ENCODE data around the gene HDAC4. TPM values are rescaled to one million over a fixed set of nuclear protein-coding genes. Genes with fewer than 3 reads are reported as not detected.

HDAC4 gene
- total RNA-seq, 4 donors from 2014 or later: 68.0 to 123 (median 86.5) TPM

DNA sequence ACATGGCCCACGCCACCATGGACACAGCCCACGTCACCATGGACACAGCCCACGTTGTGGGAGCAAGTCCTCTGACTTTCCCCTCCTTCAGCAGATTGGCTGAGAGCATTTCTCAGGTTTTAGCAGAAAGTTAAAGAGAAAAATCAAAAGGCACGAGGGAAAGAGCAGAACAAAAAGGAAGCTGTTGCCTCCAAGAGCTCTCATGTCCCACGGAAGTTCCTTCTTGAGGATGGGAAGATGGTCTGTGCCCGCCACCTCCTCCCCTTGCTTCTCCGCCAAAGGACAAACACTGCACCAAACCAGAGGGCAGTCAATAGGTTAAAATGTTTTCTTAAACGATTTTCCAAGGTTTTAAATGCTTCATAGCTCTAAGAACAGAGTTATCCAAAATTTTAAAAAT, 148.4 kb downstream of the HDAC4 start:
- Histone ChIP-seq H3K36me3 (no peaks in the 10 kb centered on the region), H3K4me1 (peaks cover 0 to 64% (median 24%) of the 10 kb centered on the region in 4 donors), H3K9me3 (peaks cover 0 to 2% (median 0%) of the 10 kb centered on the region in 4 donors), H3K27me3 (no peaks in the 10 kb centered on the region), H3K27ac (peak overlapping the region in 2 of 4 donors; percentile 26 to 34), H3K4me3 (no peak overlapping the region)
- 66 to 67% methylated on average over 8 of the region's 8 CpGs for WGBS, 2 donors
- TF ChIP-seq POLR2A (IDR thresholded peaks at IDR 0.05): no peak
- TF ChIP-seq, protein P1, sequence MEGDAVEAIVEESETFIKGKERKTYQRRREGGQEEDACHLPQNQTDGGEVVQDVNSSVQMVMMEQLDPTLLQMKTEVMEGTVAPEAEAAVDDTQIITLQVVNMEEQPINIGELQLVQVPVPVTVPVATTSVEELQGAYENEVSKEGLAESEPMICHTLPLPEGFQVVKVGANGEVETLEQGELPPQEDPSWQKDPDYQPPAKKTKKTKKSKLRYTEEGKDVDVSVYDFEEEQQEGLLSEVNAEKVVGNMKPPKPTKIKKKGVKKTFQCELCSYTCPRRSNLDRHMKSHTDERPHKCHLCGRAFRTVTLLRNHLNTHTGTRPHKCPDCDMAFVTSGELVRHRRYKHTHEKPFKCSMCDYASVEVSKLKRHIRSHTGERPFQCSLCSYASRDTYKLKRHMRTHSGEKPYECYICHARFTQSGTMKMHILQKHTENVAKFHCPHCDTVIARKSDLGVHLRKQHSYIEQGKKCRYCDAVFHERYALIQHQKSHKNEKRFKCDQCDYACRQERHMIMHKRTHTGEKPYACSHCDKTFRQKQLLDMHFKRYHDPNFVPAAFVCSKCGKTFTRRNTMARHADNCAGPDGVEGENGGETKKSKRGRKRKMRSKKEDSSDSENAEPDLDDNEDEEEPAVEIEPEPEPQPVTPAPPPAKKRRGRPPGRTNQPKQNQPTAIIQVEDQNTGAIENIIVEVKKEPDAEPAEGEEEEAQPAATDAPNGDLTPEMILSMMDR (IDR thresholded peaks at IDR 0.05): no peak
- TF ChIP-seq EP300 (IDR thresholded peaks at IDR 0.05): no peak
- no peak for DNase-seq (ENCODE audit: low spot score in 2 of 2)

DNA sequence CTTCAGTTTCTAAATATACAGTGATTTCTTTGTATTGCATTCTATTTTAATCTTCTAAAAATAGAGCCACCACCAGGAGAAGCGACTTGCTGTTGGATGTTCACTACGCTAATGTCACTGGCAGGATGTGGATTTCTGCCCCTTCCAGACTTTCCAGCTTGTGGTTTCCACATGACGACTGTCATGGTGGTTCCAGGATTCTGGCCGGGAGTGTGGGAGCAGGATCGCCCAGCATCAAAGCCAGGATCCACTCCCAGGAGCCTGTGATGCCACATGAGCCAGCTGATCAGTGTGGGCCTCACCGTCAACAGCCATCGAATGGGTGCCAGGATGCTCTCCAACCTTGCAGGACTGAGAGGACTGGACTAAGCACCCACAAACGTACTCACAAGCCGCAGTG, 148.8 kb downstream of the HDAC4 start:
- TF ChIP-seq, protein P1 (IDR thresholded peaks at IDR 0.05): no peak
- no peak for TF ChIP-seq EP300 (IDR thresholded peaks at IDR 0.05)
- TF ChIP-seq POLR2A (IDR thresholded peaks at IDR 0.05): no peak
- peak overlapping the region in 2 of 4 donors; percentile 26 to 34 for H3K27ac ChIP-seq
- no peak for DNase-seq (ENCODE audit: low spot score in 2 of 2)
- H3K9me3 ChIP-seq: no peaks in the 10 kb centered on the region
- no peak overlapping the region for H3K4me3 ChIP-seq
- 68 to 69% methylated on average over 9 of the region's 9 CpGs for WGBS, 2 donors
- no peaks in the 10 kb centered on the region for H3K36me3 ChIP-seq
- no peaks in the 10 kb centered on the region for H3K27me3 ChIP-seq
- H3K4me1 ChIP-seq: peaks cover 0 to 62% (median 24%) of the 10 kb centered on the region in 4 donors

DNA sequence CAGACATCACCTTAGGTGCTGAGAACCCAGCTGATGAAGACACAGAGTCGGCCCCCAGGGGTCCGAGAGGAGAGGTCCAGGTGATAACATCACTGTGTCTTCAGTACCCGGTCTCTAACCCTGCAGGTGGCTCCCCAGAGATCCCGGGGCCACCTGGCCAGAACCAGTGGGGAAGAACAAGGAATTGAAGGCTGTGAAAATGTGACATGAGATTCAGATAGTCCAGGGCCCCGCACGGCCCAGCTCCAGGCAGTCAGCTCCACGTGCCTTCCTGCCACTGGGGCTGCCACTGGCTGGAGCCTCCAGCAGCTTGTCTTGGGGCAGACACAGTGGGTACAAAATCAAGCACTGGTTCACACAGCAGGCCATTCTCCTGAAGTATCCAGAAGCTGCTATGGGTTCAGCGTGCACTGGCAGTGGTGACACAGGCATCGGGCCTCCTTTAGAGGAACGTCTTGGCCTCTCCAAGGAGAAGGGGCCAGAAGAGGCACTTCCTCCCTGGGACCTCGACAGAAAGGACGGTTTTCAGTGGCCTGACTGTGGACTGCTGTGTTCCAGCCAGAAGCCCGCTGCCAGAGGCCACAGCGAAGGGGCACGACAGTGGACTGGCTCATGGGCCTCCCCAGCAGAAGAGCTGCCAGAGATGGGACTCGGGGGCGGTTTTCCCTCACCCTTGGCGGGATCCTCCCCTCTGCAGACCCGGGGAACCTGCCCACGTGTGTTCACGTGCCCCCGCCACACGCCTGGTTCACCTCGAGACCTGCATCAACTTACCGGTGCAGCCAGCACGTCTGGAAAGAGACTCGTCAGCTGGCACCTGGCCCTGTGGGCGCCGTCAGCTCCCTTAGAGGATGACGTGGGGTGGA, 150.4 kb downstream of the HDAC4 start:
- H3K36me3 ChIP-seq: no peaks in the 10 kb centered on the region
- TF ChIP-seq POLR2A (IDR thresholded peaks at IDR 0.05) (no peak), EP300 (IDR thresholded peaks at IDR 0.05) (no peak)
- TF ChIP-seq, protein P1 (IDR thresholded peaks at IDR 0.05): no peak
- 86% methylated on average over 23 to 27 of the region's 30 CpGs for WGBS, 2 donors
- H3K4me3 ChIP-seq: no peak overlapping the region
- no peaks in the 10 kb centered on the region for H3K9me3 ChIP-seq
- peaks cover 0 to 67% (median 26%) of the 10 kb centered on the region in 4 donors for H3K4me1 ChIP-seq
- H3K27ac ChIP-seq: no peak overlapping the region
- no peak for DNase-seq (ENCODE audit: low spot score in 2 of 2)
- H3K27me3 ChIP-seq: no peaks in the 10 kb centered on the region

DNA sequence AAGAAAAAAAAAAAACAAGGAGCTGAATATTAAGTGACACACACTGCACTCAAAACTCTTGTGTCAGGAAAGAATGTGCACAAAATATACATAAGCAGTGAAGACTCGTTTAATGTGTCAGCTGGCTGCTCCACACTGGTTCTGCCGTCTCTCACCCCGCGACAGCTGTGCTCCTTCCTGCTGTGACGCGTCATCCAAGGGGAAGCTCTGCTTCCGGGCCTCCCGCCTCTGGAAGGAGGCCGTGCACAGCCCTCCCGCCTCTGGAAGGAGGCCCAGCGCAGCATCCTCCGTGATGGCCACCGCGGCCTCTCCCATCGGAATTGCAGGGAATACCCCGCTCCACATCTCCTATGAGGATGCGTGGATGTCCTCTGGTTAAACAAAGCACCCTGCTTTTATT, 151.0 kb downstream of the HDAC4 start:
- H3K27ac ChIP-seq: no peak overlapping the region

DNA sequence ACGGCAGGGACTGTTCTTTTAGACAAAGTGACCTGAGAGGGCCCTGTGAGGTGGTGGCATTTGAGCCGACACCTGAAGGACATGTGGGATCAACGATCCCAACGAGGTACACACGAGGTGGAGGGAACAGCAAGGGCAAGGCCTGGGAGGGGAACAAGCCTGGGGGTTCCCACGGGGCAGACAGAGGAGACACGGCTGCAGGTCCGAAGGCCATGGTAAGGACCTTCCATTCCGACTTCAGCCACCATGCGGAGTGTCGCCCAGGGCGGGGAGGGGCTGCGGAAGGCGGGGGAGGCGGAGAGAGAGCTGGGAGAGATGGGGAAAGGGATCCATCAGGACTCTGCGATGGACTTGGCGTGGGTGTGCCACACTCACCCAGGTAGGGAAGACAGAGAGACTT, 151.8 kb downstream of the HDAC4 start:
- TF ChIP-seq, protein P1 (IDR thresholded peaks at IDR 0.05): no peak
- no peaks in the 10 kb centered on the region for H3K36me3 ChIP-seq
- no peaks in the 10 kb centered on the region for H3K9me3 ChIP-seq
- H3K4me1 ChIP-seq: peaks cover 0 to 68% (median 28%) of the 10 kb centered on the region in 4 donors
- no peak for DNase-seq (ENCODE audit: low spot score in 2 of 2)
- no peak overlapping the region for H3K27ac ChIP-seq
- 90 to 91% methylated on average over 17 of the region's 17 CpGs for WGBS, 2 donors
- no peaks in the 10 kb centered on the region for H3K27me3 ChIP-seq
- H3K4me3 ChIP-seq: no peak overlapping the region

More for the DNA sequence above, 151.0 kb downstream of the HDAC4 start:
- no peaks in the 10 kb centered on the region for H3K27me3 ChIP-seq
- H3K9me3 ChIP-seq: no peaks in the 10 kb centered on the region
- 51 to 74% methylated on average over 17 of the region's 17 CpGs for WGBS, 2 donors
- H3K4me1 ChIP-seq: peaks cover 0 to 68% (median 27%) of the 10 kb centered on the region in 4 donors
- no peak for TF ChIP-seq POLR2A (IDR thresholded peaks at IDR 0.05)
- peak in 1 of 2 donors; percentile 50 for TF ChIP-seq EP300 (IDR thresholded peaks at IDR 0.05)
- H3K36me3 ChIP-seq: no peaks in the 10 kb centered on the region
- no peak overlapping the region for H3K4me3 ChIP-seq
- DNase-seq (ENCODE audit: low spot score in 2 of 2): no peak

Measured in tibial nerve (tissue), 4 donors.